Measurements from ENCODE around the gene MDC1. TPM values are rescaled to one million over a fixed set of nuclear protein-coding genes. Genes with fewer than 3 reads are reported as not detected.

The MDC1 gene
- total and polyA plus RNA-seq, 2 donors from 2014 or later, result 9.5 to 47.9 TPM

DNA sequence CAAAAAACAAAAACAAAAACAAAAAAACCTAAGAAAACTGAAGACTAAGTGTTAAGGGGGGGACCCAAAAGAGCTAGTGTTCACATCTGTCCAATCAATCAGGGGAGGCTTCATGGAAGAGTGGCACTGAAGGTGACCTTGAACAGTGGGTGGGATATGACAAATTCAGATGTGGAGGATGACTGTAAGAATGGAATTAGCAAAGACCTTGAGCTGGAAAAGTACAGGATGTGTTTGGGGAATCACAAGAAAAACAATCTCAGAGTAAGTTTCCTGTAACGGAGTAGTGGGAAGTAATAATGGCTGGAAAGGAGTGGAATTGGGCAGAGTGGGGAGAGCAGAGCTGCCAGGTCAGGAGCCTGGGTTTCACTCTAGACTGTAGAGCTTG, 30.2 kb upstream of the MDC1 start:
- no peak for FAIRE-seq
- intact Hi-C loops (cut with DNase I), result no loop called here
- H3K9ac ChIP-seq (ENCODE audit: low read length in 3 of 3), result no peak overlapping the region

DNA sequence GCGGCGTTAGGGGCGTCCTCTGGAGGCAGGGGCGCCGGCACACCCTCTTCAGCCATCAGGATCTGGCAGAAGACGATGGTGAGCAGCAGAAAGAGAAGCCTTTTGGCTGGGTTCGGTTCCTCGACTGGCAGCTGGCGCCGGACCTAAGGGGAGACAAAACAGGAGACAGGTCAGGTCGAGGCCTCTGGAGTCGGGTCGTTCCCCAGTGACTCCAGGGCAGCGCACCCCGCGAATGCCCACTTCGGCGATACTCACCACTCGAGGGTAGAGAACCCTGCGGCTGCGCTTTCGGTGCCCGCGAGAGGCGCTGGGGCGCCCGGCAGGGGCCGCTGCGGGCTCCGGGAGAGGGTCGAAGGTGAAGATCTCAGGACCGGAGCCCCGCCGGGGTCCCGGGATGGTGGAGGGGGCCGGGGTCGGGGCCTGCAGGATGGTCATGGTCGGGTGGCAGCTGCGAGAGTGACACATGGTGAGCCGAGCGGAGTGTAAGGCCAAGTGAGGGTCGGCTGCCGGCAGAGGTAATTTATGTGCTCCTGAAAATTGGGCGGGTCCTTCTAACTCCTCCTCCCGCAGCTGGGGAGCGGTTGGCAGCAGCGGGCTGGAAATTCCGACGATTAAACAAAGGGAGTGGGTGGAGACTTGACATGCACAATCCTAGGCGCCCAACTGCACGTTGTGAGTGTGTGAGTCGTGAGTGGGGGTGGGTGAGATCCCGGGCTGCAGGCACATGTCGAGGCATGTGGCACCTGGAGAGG, 27.1 kb upstream of the MDC1 start, which contains the start of gene IER3:
TSS of gene IER3 (minus strand) at position 494 of the 752 bp plus-strand sequence. CDS start at position 465, 29 bp downstream.
- Histone ChIP-seq H3K27me3 (ENCODE audit: control insufficient read depth, insufficient read depth, low read length) (no peaks in the 10 kb centered on the region), H3K4me1 (ENCODE audit: control insufficient read depth in 2 of 3, insufficient read depth in 2 of 3, low read depth in 1 of 3, low read length in 3 of 3) (peaks cover 2 to 34% (median 26%) of the 10 kb centered on the region in 3 donors), H3K9ac (ENCODE audit: low read length in 3 of 3) (peak within 1 kb of the TSS; percentile 77 to 98 (median 83)), H3K27ac (ENCODE audit: low read depth in 2 of 2, low read length in 2 of 2) (peak within 1 kb of the TSS; percentile 92 to 98), H3K9me3 (ENCODE audit: control insufficient read depth in 2 of 3, insufficient read depth in 1 of 3, low read length in 3 of 3) (no peaks in the 10 kb centered on the region), H3K4me3 (ENCODE audit: low read length in 3 of 3) (peak within 1 kb of the TSS; percentile 80 to 86 (median 81)), H3K36me3 (ENCODE audit: control insufficient read depth in 2 of 3, insufficient read depth in 3 of 3, low read length in 3 of 3) (peaks cover 5 to 11% (median 8%) of the 10 kb centered on the region in 3 donors)
- intact Hi-C loops (cut with DNase I), result no loop called here
- FAIRE-seq, result no peak
- TF ChIP-seq, protein P1, sequence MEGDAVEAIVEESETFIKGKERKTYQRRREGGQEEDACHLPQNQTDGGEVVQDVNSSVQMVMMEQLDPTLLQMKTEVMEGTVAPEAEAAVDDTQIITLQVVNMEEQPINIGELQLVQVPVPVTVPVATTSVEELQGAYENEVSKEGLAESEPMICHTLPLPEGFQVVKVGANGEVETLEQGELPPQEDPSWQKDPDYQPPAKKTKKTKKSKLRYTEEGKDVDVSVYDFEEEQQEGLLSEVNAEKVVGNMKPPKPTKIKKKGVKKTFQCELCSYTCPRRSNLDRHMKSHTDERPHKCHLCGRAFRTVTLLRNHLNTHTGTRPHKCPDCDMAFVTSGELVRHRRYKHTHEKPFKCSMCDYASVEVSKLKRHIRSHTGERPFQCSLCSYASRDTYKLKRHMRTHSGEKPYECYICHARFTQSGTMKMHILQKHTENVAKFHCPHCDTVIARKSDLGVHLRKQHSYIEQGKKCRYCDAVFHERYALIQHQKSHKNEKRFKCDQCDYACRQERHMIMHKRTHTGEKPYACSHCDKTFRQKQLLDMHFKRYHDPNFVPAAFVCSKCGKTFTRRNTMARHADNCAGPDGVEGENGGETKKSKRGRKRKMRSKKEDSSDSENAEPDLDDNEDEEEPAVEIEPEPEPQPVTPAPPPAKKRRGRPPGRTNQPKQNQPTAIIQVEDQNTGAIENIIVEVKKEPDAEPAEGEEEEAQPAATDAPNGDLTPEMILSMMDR (IDR thresholded peaks at IDR 0.05; ENCODE audit: borderline replicate concordance, extremely low read depth, insufficient read depth), result peak; percentile 42
- peak; percentile 92 to 96 (median 95) for DNase-seq

More for the DNA sequence above, 30.2 kb upstream of the MDC1 start:
- H3K27me3 ChIP-seq (ENCODE audit: control insufficient read depth, insufficient read depth, low read length), result no peaks in the 10 kb centered on the region
- no peaks in the 10 kb centered on the region for H3K9me3 ChIP-seq (ENCODE audit: control insufficient read depth in 2 of 3, insufficient read depth in 1 of 3, low read length in 3 of 3)
- TF ChIP-seq, protein P1 (IDR thresholded peaks at IDR 0.05; ENCODE audit: borderline replicate concordance, extremely low read depth, insufficient read depth), result no peak
- H3K4me1 ChIP-seq (ENCODE audit: control insufficient read depth in 2 of 3, insufficient read depth in 2 of 3, low read depth in 1 of 3, low read length in 3 of 3), result peaks cover 10 to 35% (median 34%) of the 10 kb centered on the region in 3 donors
- no peak for DNase-seq
- peak overlapping the region; percentile 86 to 93 for H3K27ac ChIP-seq (ENCODE audit: low read depth in 2 of 2, low read length in 2 of 2)
- H3K36me3 ChIP-seq (ENCODE audit: control insufficient read depth in 2 of 3, insufficient read depth in 3 of 3, low read length in 3 of 3), result no peaks in the 10 kb centered on the region
- H3K4me3 ChIP-seq (ENCODE audit: low read length in 3 of 3), result no peak overlapping the region

DNA sequence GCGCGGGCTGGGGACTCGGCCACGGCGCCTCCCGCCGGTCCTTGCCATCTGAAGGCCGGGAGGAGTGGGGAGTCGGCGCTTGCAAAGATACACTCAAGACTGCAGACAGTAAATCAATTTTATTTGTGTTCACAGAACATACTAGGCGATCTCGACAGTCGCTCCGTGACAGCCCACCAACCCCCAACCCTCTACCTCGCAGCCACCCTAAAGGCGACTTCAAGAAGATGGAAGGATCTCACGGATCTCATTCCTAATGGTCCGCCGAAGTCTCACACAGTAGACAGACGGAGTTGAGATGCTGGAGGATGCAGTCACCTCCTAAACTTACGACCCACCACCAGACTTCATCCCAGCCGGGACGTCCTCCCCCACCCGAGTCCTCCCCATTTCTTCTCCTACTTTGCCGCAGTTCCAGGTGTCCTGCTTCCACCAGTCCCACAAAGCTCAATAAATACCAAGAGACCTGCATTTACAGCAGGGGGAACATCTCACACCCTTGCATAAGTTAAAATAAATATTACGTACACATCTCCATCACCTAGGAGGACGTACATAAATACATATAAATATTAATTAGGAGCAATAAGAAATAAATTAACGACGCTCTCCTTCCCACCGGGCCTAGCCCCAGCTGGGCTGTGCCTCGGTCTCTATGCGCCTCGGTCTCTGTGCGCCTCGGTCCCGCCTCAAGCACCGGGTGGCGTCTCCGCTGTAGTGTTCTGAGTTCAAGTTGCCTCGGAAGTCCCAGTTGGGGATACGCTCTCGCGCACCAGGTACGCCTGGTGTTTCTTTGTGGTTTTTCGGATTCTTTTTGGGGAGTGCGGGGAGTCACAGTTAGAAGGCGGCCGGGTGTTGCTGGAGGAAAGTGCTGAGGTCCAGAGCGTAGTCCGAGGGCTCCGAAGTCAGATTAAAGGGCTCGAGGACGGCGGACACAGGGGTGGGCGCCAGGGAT, 26.3 kb upstream of the MDC1 start:
- Histone ChIP-seq H3K9me3 (ENCODE audit: control insufficient read depth in 2 of 3, insufficient read depth in 1 of 3, low read length in 3 of 3) (no peaks in the 10 kb centered on the region), H3K4me1 (ENCODE audit: control insufficient read depth in 2 of 3, insufficient read depth in 2 of 3, low read depth in 1 of 3, low read length in 3 of 3) (peaks cover 0 to 31% (median 22%) of the 10 kb centered on the region in 3 donors), H3K4me3 (ENCODE audit: low read length in 3 of 3) (peak overlapping the region; percentile 80 to 86 (median 81)), H3K27me3 (ENCODE audit: control insufficient read depth, insufficient read depth, low read length) (no peaks in the 10 kb centered on the region), H3K27ac (ENCODE audit: low read depth in 2 of 2, low read length in 2 of 2) (peak overlapping the region; percentile 92 to 98), H3K36me3 (ENCODE audit: control insufficient read depth in 2 of 3, insufficient read depth in 3 of 3, low read length in 3 of 3) (peaks cover 11 to 19% (median 12%) of the 10 kb centered on the region in 3 donors), H3K9ac (ENCODE audit: low read length in 3 of 3) (peak overlapping the region; percentile 68 to 98 (median 77))
- TF ChIP-seq, protein P1 (IDR thresholded peaks at IDR 0.05; ENCODE audit: borderline replicate concordance, extremely low read depth, insufficient read depth), result no peak
- intact Hi-C loops (cut with DNase I), result no loop called here
- no peak for FAIRE-seq
- peak in 3 of 5 donors; percentile 70 to 83 (median 72) for DNase-seq

All from kidney (tissue), 14 donors.